Measurements from ENCODE around the gene GALNT2. TPM values are rescaled to one million over a fixed set of nuclear protein-coding genes. Genes with fewer than 3 reads are reported as not detected.
A peak's percentile ranks its signal among the peaks of the same experiment; 100 is the strongest.

Gene GALNT2
- total RNA-seq, 2 donors from 2014 or later, result 29.9 to 39.5 TPM

DNA sequence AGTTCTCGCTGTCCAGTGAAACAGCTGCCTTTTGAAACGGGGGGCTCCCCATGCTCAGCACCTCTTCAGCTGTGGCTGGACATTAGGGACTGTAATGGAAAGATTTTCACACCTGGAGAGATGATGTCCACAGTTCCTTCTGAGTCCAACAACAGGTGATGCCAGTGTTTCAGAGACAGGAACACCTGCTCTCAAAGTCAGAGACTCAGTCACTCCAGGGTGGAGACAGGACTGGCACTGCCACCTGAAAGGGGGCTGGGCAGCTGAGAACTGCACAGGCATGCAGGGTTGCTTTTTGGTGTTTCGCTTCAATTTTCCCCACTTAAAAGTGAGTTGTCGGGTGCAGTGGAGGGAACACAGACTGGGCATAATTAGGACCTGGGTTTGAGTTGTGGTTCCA lies 124.8 kb downstream of the GALNT2 start:
- no peak for DNase-seq (ENCODE audit: low spot score)
- H3K27ac ChIP-seq, result peak overlapping the region; percentile 87 to 88
- no peaks in the 10 kb centered on the region for H3K36me3 ChIP-seq
- TF ChIP-seq, protein P1, sequence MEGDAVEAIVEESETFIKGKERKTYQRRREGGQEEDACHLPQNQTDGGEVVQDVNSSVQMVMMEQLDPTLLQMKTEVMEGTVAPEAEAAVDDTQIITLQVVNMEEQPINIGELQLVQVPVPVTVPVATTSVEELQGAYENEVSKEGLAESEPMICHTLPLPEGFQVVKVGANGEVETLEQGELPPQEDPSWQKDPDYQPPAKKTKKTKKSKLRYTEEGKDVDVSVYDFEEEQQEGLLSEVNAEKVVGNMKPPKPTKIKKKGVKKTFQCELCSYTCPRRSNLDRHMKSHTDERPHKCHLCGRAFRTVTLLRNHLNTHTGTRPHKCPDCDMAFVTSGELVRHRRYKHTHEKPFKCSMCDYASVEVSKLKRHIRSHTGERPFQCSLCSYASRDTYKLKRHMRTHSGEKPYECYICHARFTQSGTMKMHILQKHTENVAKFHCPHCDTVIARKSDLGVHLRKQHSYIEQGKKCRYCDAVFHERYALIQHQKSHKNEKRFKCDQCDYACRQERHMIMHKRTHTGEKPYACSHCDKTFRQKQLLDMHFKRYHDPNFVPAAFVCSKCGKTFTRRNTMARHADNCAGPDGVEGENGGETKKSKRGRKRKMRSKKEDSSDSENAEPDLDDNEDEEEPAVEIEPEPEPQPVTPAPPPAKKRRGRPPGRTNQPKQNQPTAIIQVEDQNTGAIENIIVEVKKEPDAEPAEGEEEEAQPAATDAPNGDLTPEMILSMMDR (IDR thresholded peaks at IDR 0.05), result no peak
- H3K9me3 ChIP-seq, result no peaks in the 10 kb centered on the region
- no peaks in the 10 kb centered on the region for H3K27me3 ChIP-seq
- H3K4me1 ChIP-seq, result peaks cover 0 to 36% of the 10 kb centered on the region in 2 donors
- H3K4me3 ChIP-seq, result no peak overlapping the region

DNA sequence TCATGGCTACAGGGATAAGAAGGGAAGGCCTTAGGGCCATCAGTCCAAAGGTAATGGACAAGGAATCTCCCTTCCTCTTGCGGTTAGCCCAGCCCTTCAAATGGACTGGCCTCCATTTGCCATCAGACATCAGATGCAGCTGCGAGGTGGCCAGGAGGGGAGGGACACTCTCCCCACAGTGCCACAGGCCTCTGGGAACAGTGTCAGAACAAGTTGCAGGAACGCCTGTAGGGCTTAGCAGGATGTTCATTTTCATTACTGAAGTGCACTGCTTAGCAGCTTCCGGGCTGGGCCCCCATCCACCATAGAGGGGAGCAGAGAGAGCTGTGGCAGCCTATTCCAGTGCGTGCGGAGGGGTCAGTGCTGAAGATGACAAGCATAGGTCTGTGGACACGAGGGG lies 127.5 kb downstream of the GALNT2 start:
- DNase-seq (ENCODE audit: low spot score), result no peak

DNA sequence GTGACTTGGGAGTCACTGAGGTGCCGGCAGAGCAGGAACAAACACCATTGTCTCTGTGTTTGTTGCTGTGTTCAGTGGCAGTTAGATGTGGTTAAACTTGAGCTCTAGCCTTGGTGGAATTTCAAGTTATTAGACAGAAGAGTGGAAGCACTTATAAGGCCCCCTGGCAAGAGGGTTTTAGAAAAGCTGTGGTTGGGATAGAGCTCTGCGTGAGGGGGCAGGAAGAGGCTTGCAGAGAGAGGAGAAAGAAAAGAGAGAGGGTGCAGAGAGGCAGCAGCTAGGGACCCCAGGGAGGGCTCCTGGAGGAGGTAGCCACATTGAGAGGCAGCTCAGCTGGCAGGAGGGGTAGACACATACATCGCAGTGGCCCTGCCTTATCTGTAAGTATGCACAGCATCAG lies 128.2 kb downstream of the GALNT2 start:
- Histone ChIP-seq H3K27me3 (no peaks in the 10 kb centered on the region), H3K4me3 (no peak overlapping the region), H3K9me3 (no peaks in the 10 kb centered on the region), H3K36me3 (no peaks in the 10 kb centered on the region), H3K4me1 (peaks cover 0 to 18% of the 10 kb centered on the region in 2 donors), H3K27ac (no peak overlapping the region)
- DNase-seq (ENCODE audit: low spot score), result no peak
- TF ChIP-seq, protein P1 (IDR thresholded peaks at IDR 0.05), result no peak

More for the DNA sequence above, 127.5 kb downstream of the GALNT2 start:
- no peaks in the 10 kb centered on the region for H3K9me3 ChIP-seq
- H3K27me3 ChIP-seq, result no peaks in the 10 kb centered on the region
- peaks cover 0 to 25% of the 10 kb centered on the region in 2 donors for H3K4me1 ChIP-seq
- TF ChIP-seq, protein P1 (IDR thresholded peaks at IDR 0.05), result no peak
- H3K27ac ChIP-seq, result peak overlapping the region in 1 of 2 donors; percentile 1
- H3K36me3 ChIP-seq, result no peaks in the 10 kb centered on the region
- H3K4me3 ChIP-seq, result no peak overlapping the region

DNA sequence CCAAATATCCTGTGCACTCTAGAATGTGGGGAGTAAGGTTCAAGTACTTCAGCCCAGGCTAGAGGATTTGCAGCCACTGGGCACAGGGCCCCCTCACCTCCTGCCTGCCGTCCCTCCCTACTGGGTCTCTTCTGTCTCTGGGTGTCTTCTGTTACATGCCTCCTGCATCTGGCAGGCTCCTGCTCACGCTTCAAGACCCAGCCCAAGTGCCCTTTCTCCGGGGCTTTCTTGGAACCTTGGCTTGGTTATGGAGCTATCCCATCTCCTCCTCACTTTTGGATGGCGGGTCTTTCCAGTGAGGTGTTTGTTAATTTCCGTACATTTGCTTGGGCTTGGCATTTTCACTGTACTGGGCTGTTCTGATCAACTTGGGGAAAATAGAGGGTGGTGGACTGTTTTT lies 129.0 kb downstream of the GALNT2 start:
- Histone ChIP-seq H3K27ac (no peak overlapping the region), H3K9me3 (no peaks in the 10 kb centered on the region), H3K4me3 (no peak overlapping the region), H3K27me3 (no peaks in the 10 kb centered on the region), H3K36me3 (no peaks in the 10 kb centered on the region), H3K4me1 (peaks cover 0 to 11% of the 10 kb centered on the region in 2 donors)
- TF ChIP-seq, protein P1 (IDR thresholded peaks at IDR 0.05), result no peak
- no peak for DNase-seq (ENCODE audit: low spot score)

DNA sequence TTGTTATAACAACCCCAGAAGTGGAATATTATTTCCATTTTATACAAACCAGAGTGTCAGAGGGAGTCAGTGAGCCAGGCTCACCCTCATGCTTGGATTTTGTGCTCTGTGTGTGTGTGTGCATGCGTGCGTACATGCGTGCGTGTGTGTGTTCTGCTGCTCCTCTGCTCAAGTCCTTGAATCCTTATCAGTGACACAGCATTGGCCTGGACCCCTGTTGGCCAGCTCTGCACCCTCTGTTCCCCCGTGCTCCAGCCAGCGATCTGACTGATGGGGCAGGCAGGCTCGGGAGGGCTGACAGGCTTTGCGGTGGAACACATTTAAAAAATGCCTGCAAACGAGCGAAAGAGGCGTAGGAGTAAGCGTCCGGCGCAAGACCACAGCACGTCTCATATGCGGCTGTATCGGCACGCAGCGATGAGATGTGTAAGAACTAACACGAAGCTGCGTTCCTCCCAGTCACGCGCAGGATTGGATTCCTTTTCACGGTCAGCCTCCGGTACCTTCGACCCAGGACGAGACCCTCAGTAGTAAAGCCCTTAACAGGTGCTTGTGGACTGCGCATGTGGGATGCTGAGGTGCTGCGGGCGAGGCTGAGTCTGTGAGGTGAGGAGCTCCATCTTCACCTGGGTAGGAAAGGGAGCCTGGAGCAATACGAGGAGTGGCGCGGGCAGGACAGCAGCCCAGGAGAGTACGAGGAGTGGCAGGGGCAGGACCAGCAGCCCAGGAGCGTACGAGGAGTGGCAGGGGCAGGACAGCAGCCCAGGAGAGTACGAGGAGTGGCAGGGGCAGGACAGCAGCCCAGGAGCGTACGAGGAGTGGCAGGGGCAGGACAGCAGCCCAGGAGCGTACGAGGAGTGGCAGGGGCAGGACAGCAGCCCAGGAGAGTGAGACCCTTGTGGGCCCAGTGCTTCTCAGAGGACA lies 130.9 kb downstream of the GALNT2 start:
- H3K4me3 ChIP-seq, result no peak overlapping the region
- TF ChIP-seq, protein P1 (IDR thresholded peaks at IDR 0.05), result no peak
- H3K36me3 ChIP-seq, result no peaks in the 10 kb centered on the region
- no peaks in the 10 kb centered on the region for H3K4me1 ChIP-seq
- H3K27ac ChIP-seq, result no peak overlapping the region
- no peak for DNase-seq (ENCODE audit: low spot score)
- no peaks in the 10 kb centered on the region for H3K9me3 ChIP-seq
- no peaks in the 10 kb centered on the region for H3K27me3 ChIP-seq
